Adipose tissue (tissue), 3 donors: ENCODE results near the gene ITGAD. TPM values are rescaled to one million over a fixed set of nuclear protein-coding genes. Genes with fewer than 3 reads are reported as not detected.

ENCODE experiments used
- H3K27ac ChIP-seq: one replicate; pipeline ENCODE4 v1.5.1; 2013; ENCODE audit warnings: low read depth, low read length
- WGBS, 3 donors: extraction: QIAGEN DNeasy Blood & Tissue Kit; methylation state at CpG; one replicate each; pipeline ENCODE4 v1.1.7; 2013; 5-methylcytosine and 5-hydroxymethylcytosine counted together
- polyA plus RNA-seq, 3 donors: library from polyadenylated mRNA; stranded (reverse); fragments of 200-250 nt; gene quantifications; one replicate each; pipeline ENCODE4 v1.2.3, GENCODE V29; 2013
- donor health status: healthy with polysubstance abuse.
- donor health status: Bipolar disorder and iron deficiency.
- donor health status: healthy.

ITGAD gene
- polyA plus RNA-seq, 3 donors, result 0.03 to 0.09 TPM; not detected in 1

DNA sequence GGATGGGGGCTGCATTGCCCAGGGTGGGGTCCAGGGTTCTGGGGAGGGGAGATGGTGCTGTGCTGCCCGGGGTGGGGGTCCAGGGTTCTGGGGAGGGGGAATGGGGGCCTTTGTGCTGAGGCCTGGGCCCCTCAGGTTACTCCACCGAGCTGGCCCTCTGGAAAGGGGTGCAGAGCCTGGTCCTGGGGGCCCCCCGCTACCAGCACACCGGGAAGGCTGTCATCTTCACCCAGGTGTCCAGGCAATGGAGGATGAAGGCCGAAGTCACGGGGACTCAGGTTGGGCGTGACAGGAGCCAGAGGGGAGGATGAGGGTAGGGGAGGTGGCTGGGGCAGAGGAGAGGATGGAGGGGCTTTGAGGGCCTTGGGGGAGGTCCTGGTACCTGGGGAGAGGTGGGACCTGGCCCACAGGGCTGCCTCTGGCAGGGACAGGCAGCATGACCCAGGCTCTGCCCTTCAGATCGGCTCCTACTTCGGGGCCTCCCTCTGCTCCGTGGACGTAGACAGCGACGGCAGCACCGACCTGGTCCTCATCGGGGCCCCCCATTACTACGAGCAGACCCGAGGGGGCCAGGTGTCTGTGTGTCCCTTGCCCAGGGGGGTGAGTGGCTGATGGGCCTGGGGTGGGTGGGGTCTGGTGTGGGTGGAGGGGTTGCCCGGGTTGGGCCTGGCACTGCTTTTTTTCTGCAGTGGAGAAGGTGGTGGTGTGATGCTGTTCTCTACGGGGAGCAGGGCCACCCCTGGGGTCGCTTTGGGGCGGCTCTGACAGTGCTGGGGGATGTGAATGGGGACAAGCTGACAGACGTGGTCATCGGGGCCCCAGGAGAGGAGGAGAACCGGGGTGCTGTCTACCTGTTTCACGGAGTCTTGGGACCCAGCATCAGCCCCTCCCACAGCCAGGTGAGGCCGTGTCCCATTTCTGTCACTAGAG, 30.4 kb upstream of the ITGAD start:
- 79 to 86% (median 83%) methylated on average over 23 to 26 of the region's 26 CpGs for WGBS, 3 donors

GRCh38 chr16:31363721-31364120, 29.4 kb upstream of the ITGAD start:
- H3K27ac ChIP-seq, result no peak overlapping the region
- 85 to 93% (median 87%) methylated on average over 8 of the region's 8 CpGs for WGBS, 3 donors

More for the DNA sequence above, 30.4 kb upstream of the ITGAD start:
- no peak overlapping the region for H3K27ac ChIP-seq

- WGBS, 3 donors, result 66 to 77% (median 75%) methylated on average over 6 of the region's 6 CpGs
- H3K27ac ChIP-seq, result no peak overlapping the region
Measured at GRCh38 chr16:31364421-31364820, 28.7 kb upstream of the ITGAD start.

DNA sequence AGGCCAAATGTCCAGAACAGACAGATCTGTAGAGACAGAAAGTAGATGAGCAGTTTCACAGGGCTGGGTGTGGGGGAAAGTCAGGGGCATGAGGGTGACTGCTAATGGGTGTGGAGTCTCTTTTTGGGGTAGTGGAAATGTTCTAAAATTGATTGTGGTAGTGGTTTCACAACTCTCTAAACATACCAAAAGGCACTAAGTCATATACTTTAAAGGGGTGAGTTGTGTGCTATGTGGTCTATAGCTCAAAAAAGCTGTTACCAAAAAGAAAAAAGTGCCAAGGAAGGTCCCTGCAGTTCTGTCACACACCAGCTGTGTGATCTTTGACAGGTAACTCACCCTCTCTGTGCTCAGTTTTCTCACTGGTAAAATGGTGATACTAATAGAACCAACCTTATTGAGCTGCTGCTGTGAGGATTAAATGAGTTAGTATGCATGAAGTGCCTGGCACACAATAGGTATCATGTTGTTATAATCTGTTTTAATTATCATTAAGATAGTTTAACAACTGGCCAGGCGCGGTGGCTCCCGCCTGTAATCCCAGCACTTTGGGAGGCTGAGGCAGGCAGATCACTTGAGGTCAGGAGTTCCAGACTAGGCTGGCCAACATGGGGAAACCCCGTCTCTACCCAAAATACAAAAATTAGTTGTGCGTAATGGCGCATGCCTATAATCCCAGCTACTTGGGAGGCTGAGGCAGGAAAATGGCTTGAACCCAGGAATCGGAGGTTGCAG, 27.8 kb upstream of the ITGAD start:
- WGBS, 3 donors, result 87 to 96% (median 88%) methylated on average over 7 of the region's 7 CpGs
- H3K27ac ChIP-seq, result no peak overlapping the region

GRCh38 chr16:31367853-31368252, 25.3 kb upstream of the ITGAD start:
- H3K27ac ChIP-seq, result no peak overlapping the region
- 48 to 79% (median 50%) methylated on average over 3 of the region's 3 CpGs for WGBS, 3 donors

DNA sequence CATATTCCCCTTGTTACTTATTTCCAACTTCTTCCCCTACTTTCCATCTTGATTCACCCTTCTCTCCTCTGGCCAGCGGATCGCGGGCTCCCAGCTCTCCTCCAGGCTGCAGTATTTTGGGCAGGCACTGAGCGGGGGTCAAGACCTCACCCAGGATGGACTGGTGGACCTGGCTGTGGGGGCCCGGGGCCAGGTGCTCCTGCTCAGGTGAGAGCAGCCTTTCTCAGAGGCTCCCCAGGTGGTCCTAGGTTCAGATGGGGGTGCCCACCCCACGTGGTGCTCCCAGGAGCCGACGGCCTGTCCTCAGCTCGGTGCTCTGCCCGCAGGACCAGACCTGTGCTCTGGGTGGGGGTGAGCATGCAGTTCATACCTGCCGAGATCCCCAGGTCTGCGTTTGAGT, 22.1 kb upstream of the ITGAD start:
- 89 to 92% (median 90%) methylated on average over 12 of the region's 12 CpGs for WGBS, 3 donors
- no peak overlapping the region for H3K27ac ChIP-seq

- no peak overlapping the region for H3K27ac ChIP-seq
- WGBS, 3 donors, result 73 to 79% (median 77%) methylated on average over 42 of the region's 42 CpGs
Measured at GRCh38 chr16:31371619-31372484, 21.3 kb upstream of the ITGAD start.

DNA sequence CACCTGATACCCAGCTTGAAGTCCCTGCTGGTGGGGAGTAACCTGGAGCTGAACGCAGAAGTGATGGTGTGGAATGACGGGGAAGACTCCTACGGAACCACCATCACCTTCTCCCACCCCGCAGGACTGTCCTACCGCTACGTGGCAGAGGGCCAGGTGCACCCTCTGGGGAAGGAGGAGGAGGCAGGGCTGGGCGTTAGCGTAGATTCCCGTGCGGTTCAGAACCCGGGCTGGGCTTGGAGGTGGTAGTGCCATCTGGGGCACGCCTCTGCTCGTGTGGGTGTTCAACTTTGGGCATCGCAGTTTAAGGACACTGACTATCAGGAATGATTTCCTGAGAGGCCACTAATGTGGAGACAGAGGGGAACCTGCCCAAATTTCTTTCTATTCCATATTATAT, 19.9 kb upstream of the ITGAD start:
- H3K27ac ChIP-seq, result no peak overlapping the region
- WGBS, 3 donors, result 79 to 84% (median 80%) methylated on average over 14 of the region's 14 CpGs

DNA sequence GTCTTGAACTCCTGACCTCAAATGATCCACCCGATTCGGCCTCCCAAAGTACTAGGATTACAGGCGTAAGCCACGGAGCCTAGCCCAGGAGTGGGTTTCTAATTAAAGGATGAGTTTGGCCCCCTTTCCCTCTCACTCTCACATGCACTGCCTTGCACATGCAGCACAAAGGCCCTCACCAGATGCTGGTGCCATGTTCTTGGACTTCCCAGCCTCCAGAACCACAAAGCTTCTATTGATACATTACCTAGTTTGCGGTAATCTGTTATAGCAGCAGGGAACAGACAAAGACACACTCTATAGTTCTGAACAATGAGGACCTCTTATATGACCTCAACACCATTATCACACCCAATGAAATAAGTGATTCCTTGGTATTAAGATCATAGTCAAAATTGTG, 17.9 kb upstream of the ITGAD start:
- 91 to 98% (median 96%) methylated on average over 5 of the region's 5 CpGs for WGBS, 3 donors
- H3K27ac ChIP-seq, result no peak overlapping the region

- 42 to 80% (median 77%) methylated on average over 8 of the region's 8 CpGs for WGBS, 3 donors
- no peak overlapping the region for H3K27ac ChIP-seq
Measured at GRCh38 chr16:31376705-31377104, 16.4 kb upstream of the ITGAD start.

DNA sequence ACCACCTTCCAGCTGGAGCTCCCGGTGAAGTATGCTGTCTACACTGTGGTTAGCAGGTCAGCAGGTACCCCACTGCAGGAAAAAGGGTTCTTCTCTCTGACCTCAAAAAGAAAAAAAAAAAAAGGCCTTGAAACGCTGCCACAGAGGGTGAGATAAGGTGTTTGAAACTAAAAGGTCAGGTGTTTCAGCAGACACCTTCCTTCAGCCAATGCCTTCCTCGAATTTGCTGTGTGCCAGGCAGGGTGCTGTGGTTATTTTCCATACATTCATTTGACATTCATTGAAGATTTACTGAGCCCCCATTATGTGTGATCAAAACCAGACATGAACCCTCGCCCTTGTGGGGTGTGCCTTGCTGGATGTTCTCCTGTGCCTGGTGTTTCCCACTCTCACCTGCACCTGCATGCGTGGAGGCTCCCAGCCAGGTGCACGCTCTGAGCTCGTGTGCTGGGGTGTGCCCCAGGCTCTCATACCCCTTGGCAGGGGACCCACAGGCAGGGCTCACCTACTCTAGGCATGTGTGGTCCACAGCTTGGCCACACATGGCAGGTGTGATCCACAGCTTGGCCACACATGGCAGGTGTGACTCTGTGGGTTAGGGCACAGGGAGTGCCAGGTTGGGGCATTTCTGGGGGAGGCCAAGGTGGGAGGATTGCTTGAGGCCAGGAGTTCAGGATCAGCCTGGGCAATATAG, 15.8 kb upstream of the ITGAD start:
- H3K27ac ChIP-seq, result no peak overlapping the region
- WGBS, 3 donors, result 43 to 75% (median 64%) methylated on average over 7 of the region's 7 CpGs

- H3K27ac ChIP-seq, result no peak overlapping the region
- 77 to 83% (median 82%) methylated on average over 12 of the region's 12 CpGs for WGBS, 3 donors
Measured at GRCh38 chr16:31380201-31380600, 12.9 kb upstream of the ITGAD start.

DNA sequence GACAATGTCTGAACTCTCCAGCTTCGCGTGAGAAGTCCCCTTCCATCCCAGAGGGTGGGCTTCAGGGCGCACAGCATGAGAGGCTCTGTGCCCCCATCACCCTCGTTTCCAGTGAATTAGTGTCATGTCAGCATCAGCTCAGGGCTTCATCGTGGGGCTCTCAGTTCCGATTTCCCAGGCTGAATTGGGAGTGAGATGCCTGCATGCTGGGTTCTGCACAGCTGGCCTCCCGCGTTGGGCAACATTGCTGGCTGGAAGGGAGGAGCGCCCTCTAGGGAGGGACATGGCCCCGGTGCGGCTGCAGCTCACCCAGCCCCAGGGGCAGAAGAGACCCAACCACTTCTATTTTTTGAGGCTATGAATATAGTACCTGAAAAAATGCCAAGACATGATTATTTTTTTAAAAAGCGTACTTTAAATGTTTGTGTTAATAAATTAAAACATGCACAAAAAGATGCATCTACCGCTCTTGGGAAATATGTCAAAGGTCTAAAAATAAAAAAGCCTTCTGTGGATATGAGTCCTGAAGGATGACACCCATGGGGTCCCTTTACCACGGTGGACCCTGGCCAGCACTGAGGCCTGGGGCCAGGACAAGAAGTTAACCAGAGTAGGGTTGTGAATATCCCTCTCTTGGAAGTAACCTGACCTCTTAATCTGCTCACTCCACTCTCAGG, 10.5 kb upstream of the ITGAD start:
- WGBS, 3 donors, result 23 to 28% (median 24%) methylated on average over 14 of the region's 14 CpGs
- no peak overlapping the region for H3K27ac ChIP-seq

DNA sequence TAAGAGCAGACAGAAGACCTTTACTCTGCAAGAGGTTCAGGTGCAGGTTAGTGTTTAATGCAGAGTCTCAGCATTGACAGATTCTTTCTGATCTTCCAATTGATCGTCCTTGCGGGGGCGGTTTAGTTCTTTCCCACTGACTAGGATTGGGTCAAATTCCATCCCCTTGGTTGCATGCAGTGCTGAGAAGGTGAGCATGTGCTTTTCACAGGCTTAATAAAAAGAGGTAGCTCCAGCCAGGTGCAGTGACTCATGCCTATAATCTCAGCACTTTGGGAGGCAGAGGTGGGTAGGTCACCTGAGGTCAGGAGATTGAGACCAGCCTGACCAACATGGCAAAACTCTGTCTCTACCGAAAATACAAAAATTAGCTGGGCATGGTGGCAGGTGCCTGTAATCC, 7.5 kb upstream of the ITGAD start:
- WGBS, 3 donors, result 27 to 84% (median 83%) methylated on average over 4 of the region's 4 CpGs
- no peak overlapping the region for H3K27ac ChIP-seq

DNA sequence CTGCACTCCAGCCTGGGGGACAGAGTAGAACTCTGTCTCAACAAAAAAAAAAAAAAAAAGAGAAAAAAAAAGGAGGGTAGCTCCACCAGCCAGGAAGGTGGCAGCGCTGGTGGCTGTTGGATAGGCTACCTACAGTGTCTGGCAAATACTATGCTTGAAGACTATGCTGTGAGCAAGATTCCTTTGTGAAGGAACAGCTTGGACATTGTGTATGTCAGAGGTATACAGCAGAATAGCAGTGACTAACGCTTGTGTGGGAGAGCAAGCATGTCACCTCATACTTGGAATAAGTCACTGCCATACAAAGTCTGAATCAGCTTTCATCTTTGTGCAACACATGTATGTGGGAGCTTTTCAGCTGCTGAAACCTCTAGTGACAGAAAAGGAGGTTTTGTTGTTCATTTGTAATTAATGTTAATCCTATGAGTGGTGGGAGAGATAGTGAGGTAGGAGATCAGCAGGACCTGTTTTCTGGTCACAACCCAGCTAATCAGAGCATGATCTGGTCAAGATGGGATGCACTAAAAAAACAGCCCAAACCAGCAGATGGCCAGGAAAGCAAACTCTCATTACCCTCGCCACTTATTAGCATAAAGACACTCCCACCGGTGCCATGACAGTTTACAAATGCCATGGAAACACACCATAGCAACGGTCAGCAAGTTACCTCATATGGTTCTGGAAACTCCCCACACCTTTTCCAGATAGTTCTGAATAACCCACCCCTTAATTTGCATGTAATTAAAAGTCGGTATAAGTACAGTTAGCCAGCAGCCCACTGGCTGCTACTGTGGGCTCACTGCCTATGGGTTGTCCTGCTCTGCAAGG, 6.8 kb upstream of the ITGAD start:
- 23 to 52% (median 51%) methylated on average over 6 of the region's 6 CpGs for WGBS, 3 donors

GRCh38 chr16:31388535-31388934, 4.6 kb upstream of the ITGAD start:
- H3K27ac ChIP-seq, result no peak overlapping the region
- 63 to 80% (median 68%) methylated on average over 2 of the region's 2 CpGs for WGBS, 3 donors

More for the DNA sequence above, 6.8 kb upstream of the ITGAD start:
- no peak overlapping the region for H3K27ac ChIP-seq
